NCI-H446 (cell line): ENCODE data around the gene NISCH.

ENCODE experiments used
- DNase-seq, 2 experiments: peaks; one replicate each; lab custom pipeline; 2025; lab: John Stamatoyannopoulos, UW

The NISCH gene

GRCh38 chr3:52471371-52472238, 16.2 kb downstream of the NISCH start:
- no peak for DNase-seq

- DNase-seq = no peak
Observed at GRCh38 chr3:52472239-52473000, 17.0 kb downstream of the NISCH start.

GRCh38 chr3:52473026-52473425, 17.6 kb downstream of the NISCH start:
- no peak for DNase-seq

GRCh38 chr3:52477076-52477795, 21.8 kb downstream of the NISCH start:
- DNase-seq = no peak

GRCh38 chr3:52477796-52478095, 22.3 kb downstream of the NISCH start:
- no peak for DNase-seq

GRCh38 chr3:52479037-52479876, 23.9 kb downstream of the NISCH start:
- DNase-seq = no peak

- no peak for DNase-seq
Observed at GRCh38 chr3:52479877-52480575, 24.6 kb downstream of the NISCH start.

GRCh38 chr3:52480768-52481715, 25.6 kb downstream of the NISCH start:
- DNase-seq = no peak

GRCh38 chr3:52481819-52482521, 26.6 kb downstream of the NISCH start:
- DNase-seq = no peak

GRCh38 chr3:52483081-52483480, 27.7 kb downstream of the NISCH start:
- no peak for DNase-seq

GRCh38 chr3:52483577-52484381, 28.4 kb downstream of the NISCH start:
- DNase-seq = no peak

GRCh38 chr3:52484680-52485461, 29.5 kb downstream of the NISCH start:
- no peak for DNase-seq

GRCh38 chr3:52487050-52487787, 31.8 kb downstream of the NISCH start:
- DNase-seq = no peak

GRCh38 chr3:52487788-52488691, 32.6 kb downstream of the NISCH start:
- DNase-seq = no peak

- DNase-seq = no peak
Observed at GRCh38 chr3:52488746-52489145, 33.3 kb downstream of the NISCH start.

- no peak for DNase-seq
Observed at GRCh38 chr3:52489453-52489852, 34.0 kb downstream of the NISCH start.
